ENCODE measurements around the gene SLC38A11. TPM values are rescaled to one million over a fixed set of nuclear protein-coding genes. Genes with fewer than 3 reads are reported as not detected.

The SLC38A11 gene
- polyA plus RNA-seq, 4 donors, result 0.22 to 22.8 (median 3.7) TPM

DNA sequence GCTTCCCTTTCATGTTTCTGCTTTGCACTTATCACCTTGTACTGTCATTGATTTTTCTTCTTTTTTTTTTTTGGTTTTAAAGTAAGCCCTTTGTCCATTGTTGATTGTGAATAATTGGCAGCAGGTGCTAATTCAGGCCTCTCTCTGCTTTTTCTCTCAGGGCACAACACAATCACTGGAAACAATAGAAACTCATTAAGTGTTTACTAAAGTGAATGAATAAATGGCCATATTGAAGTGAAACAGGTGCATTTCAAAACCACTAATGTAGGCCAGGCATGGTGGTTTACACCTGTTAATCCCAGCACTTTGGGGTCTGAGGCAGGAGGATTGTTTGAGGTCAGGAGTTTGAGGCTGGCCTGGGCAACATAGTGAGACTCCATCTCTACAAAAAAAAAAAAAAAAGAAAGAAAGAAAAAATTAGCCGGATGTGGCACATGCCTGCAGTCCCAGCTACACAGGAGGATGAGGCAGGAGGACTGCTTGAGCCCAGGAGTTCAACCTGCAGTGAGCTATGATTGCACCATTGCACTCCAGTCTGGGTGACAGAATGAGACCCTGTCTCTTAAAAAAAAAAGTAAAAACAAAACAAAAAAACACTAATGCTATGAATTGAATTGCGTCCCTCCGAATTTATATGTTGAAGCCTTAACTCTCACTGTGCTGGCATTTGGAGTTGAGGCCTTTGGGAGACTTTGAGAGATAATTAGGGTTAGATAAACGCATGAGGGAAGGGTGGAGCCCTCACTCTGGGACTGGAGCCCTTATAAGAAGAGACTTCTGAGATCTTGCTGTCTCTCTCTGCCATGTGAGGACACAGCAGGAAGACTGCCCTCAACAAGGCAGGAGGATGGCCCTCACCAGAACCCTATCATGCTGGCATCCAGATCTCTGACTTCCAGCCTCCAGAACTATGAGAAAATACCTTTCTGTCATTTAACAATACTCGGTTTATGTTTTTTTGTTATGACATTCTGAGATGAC, 19.9 kb downstream of the SLC38A11 start:
- Histone ChIP-seq H3K27me3 (ENCODE audit: control insufficient read depth in 3 of 3, insufficient read depth in 3 of 3, low read length in 3 of 3) (no peaks in the 10 kb centered on the region), H3K9me3 (ENCODE audit: control insufficient read depth in 2 of 2, insufficient read depth in 1 of 2, low read depth in 1 of 2, low read length in 1 of 2) (no peaks in the 10 kb centered on the region), H3K36me3 (ENCODE audit: control insufficient read depth in 3 of 3, insufficient read depth in 2 of 3, low read depth in 1 of 3, low read length in 3 of 3) (no peaks in the 10 kb centered on the region), H3K27ac (ENCODE audit: low read depth in 1 of 3, low read length in 2 of 3) (peak overlapping the region in 1 of 3 donors; percentile 64), H3K4me3 (ENCODE audit: low read depth in 1 of 3, low read length in 3 of 3) (no peak overlapping the region), H3K4me1 (ENCODE audit: control insufficient read depth in 3 of 3, insufficient read depth in 2 of 3, low read depth in 1 of 3, low read length in 2 of 3) (peaks cover 0 to 25% (median 0%) of the 10 kb centered on the region in 3 donors)
- FAIRE-seq, result no peak
- DNase-seq, result no peak
- WGBS, 3 donors, result 34 to 67% (median 52%) methylated on average over 5 of the region's 5 CpGs

DNA sequence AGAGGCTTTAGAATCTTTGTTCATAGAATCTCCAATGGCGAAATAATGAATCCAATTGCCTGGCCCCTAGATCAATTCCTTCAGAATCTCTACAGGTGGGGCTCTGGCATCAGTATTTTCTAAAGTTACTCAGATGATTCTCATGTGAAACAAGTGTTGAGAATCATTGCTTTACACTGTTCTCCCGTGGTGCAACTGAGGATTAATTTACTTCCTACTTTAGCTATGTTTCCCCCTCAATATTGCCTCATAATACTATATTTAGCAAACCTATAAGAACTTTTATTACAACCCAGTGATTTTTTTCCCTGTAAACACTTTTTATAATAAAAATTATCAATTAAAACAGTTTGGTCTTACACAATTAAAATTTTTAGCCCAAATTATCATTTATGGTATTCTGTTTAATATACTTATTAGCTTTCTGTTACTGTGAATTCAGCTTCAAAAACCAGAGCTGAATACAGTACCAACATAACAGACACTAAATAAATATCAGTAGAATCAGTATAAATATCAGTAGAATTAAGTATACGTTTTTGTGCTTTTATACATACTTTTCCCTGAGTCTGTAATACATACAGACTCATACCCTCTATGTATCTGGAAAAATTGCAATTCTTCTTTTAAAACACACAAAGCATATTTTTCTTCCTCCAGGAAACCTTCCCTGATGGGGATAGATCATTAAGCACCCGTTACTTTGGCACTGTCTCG, 20.8 kb downstream of the SLC38A11 start:
- Histone ChIP-seq H3K4me3 (ENCODE audit: low read depth in 1 of 3, low read length in 3 of 3) (no peak overlapping the region), H3K27ac (ENCODE audit: low read depth in 1 of 3, low read length in 2 of 3) (peak overlapping the region in 1 of 3 donors; percentile 41), H3K4me1 (ENCODE audit: control insufficient read depth in 3 of 3, insufficient read depth in 2 of 3, low read depth in 1 of 3, low read length in 2 of 3) (peaks cover 0 to 25% (median 0%) of the 10 kb centered on the region in 3 donors)

DNA sequence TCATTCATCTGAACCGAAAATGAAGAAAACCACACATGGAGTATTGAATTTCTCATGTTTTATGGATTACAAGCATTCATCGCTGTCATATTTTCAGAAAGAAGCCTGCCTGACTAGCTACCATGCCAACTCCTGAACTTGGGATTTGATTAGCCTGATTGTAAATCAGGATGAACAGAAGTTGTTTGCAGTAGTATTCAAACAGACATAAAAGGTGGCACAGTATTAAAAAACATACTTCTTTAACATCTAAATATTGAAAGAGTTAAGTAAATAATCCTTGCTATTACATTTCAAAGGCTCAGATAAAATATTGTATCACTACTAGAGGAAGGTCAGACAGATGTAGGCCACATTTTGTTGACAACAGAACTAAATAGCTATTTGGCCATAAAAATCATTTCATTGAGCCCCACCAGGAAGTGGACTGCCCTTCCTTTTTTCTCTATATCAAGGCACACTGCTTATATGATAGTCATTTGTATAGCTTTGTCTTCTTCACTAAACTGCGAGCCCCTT, 21.6 kb downstream of the SLC38A11 start:
- no peak for FAIRE-seq
- 29 to 57% (median 33%) methylated on average over 3 of the region's 3 CpGs for WGBS, 3 donors
- no peak for DNase-seq
- Histone ChIP-seq H3K36me3 (ENCODE audit: control insufficient read depth in 3 of 3, insufficient read depth in 2 of 3, low read depth in 1 of 3, low read length in 3 of 3) (no peaks in the 10 kb centered on the region), H3K4me1 (ENCODE audit: control insufficient read depth in 3 of 3, insufficient read depth in 2 of 3, low read depth in 1 of 3, low read length in 2 of 3) (peaks cover 0 to 25% (median 0%) of the 10 kb centered on the region in 3 donors), H3K4me3 (ENCODE audit: low read depth in 1 of 3, low read length in 3 of 3) (no peak overlapping the region), H3K9me3 (ENCODE audit: control insufficient read depth in 2 of 2, insufficient read depth in 1 of 2, low read depth in 1 of 2, low read length in 1 of 2) (no peaks in the 10 kb centered on the region), H3K27me3 (ENCODE audit: control insufficient read depth in 3 of 3, insufficient read depth in 3 of 3, low read length in 3 of 3) (no peaks in the 10 kb centered on the region), H3K27ac (ENCODE audit: low read depth in 1 of 3, low read length in 2 of 3) (peak overlapping the region in 1 of 3 donors; percentile 49)

More for the DNA sequence above, 20.8 kb downstream of the SLC38A11 start:
- Histone ChIP-seq H3K9me3 (ENCODE audit: control insufficient read depth in 2 of 2, insufficient read depth in 1 of 2, low read depth in 1 of 2, low read length in 1 of 2) (no peaks in the 10 kb centered on the region), H3K36me3 (ENCODE audit: control insufficient read depth in 3 of 3, insufficient read depth in 2 of 3, low read depth in 1 of 3, low read length in 3 of 3) (no peaks in the 10 kb centered on the region), H3K27me3 (ENCODE audit: control insufficient read depth in 3 of 3, insufficient read depth in 3 of 3, low read length in 3 of 3) (no peaks in the 10 kb centered on the region)
- WGBS, 3 donors, result 23 to 46% (median 32%) methylated on average over 5 of the region's 5 CpGs
- no peak for FAIRE-seq
- DNase-seq, result no peak

DNA sequence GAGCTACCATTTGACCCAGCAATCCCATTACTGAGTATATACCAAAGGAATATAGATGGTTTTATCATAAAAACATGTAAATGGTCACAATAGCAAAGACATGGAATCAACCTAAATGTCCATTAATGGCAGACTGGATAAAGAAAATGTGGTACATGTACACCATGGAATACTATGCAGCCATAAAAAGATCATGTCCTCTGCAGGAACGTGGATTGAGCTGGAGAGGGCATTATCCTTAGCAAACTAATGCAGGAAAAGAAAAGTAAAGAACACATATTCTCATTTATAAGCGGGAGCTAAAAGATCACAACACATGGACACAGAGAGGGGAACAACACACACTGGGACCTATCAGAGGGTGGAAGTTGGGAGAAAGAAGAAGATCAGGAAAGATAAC, 22.9 kb downstream of the SLC38A11 start:
- Histone ChIP-seq H3K27ac (ENCODE audit: low read depth in 1 of 3, low read length in 2 of 3) (no peak overlapping the region), H3K4me1 (ENCODE audit: control insufficient read depth in 3 of 3, insufficient read depth in 2 of 3, low read depth in 1 of 3, low read length in 2 of 3) (peaks cover 0 to 21% (median 0%) of the 10 kb centered on the region in 3 donors), H3K36me3 (ENCODE audit: control insufficient read depth in 3 of 3, insufficient read depth in 2 of 3, low read depth in 1 of 3, low read length in 3 of 3) (no peaks in the 10 kb centered on the region), H3K4me3 (ENCODE audit: low read depth in 1 of 3, low read length in 3 of 3) (no peak overlapping the region), H3K27me3 (ENCODE audit: control insufficient read depth in 3 of 3, insufficient read depth in 3 of 3, low read length in 3 of 3) (no peaks in the 10 kb centered on the region), H3K9me3 (ENCODE audit: control insufficient read depth in 2 of 2, insufficient read depth in 1 of 2, low read depth in 1 of 2, low read length in 1 of 2) (no peaks in the 10 kb centered on the region)
- DNase-seq, result no peak
- WGBS, 3 donors, result 84 to 89% (median 89%) methylated on average over 2 of the region's 2 CpGs
- FAIRE-seq, result no peak

DNA sequence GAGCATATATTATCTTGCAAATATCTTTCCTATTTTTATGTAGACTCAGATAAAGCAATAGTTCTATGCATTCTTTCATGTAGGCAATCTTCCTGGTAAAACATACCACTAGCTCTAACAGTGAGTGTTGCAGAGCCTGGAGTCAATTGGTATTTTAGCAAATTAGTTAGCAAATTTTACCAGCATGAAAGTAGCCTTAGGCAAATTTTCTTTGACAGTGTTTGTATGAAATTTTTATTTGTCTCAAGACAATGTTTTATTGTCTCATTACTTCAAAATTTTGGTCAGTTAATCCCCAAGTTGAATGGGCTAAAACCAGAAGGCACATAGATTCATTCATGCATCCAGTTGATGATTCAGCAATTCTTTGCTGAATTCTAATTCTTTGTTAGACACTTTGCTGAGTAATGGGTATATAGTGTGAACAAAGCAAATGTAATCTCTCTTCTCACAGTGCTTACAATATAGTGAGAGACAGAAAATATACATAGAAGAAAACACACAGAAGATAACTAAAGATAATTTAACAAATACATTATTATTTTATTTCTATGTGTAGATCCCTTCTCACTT, 27.1 kb downstream of the SLC38A11 start:
- no peaks in the 10 kb centered on the region for H3K27me3 ChIP-seq (ENCODE audit: control insufficient read depth in 3 of 3, insufficient read depth in 3 of 3, low read length in 3 of 3)
- H3K4me3 ChIP-seq (ENCODE audit: low read depth in 1 of 3, low read length in 3 of 3), result no peak overlapping the region
- no peaks in the 10 kb centered on the region for H3K9me3 ChIP-seq (ENCODE audit: control insufficient read depth in 2 of 2, insufficient read depth in 1 of 2, low read depth in 1 of 2, low read length in 1 of 2)
- H3K4me1 ChIP-seq (ENCODE audit: control insufficient read depth in 3 of 3, insufficient read depth in 2 of 3, low read depth in 1 of 3, low read length in 2 of 3), result no peaks in the 10 kb centered on the region
- no peaks in the 10 kb centered on the region for H3K36me3 ChIP-seq (ENCODE audit: control insufficient read depth in 3 of 3, insufficient read depth in 2 of 3, low read depth in 1 of 3, low read length in 3 of 3)
- FAIRE-seq (no peak), DNase-seq (no peak)
- no peak overlapping the region for H3K27ac ChIP-seq (ENCODE audit: low read depth in 1 of 3, low read length in 2 of 3)

DNA sequence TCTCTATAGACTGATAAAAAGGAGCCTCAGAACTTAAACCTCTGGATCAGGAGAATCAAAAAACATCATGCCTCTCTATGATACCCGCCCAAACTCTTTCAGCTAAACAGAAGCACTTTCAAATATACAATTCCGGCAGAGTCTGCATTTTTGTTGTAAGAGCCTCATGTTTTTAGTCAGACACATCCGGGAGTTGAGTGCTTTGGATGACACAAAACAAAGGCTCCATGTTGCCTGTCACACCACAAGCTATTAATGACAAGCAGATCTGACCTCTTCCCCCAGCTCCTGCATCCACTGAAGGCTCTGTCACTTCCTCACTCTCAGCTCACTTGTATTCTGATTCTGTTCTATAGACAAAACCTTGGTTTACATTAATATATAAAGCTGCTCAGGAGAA, 33.2 kb downstream of the SLC38A11 start:
- no peak overlapping the region for H3K27ac ChIP-seq (ENCODE audit: low read depth in 1 of 3, low read length in 2 of 3)
- WGBS, 3 donors, result 34 to 59% (median 45%) methylated on average over 3 of the region's 3 CpGs
- no peak for FAIRE-seq
- no peaks in the 10 kb centered on the region for H3K36me3 ChIP-seq (ENCODE audit: control insufficient read depth in 3 of 3, insufficient read depth in 2 of 3, low read depth in 1 of 3, low read length in 3 of 3)
- H3K9me3 ChIP-seq (ENCODE audit: control insufficient read depth in 2 of 2, insufficient read depth in 1 of 2, low read depth in 1 of 2, low read length in 1 of 2), result no peaks in the 10 kb centered on the region
- no peak overlapping the region for H3K4me3 ChIP-seq (ENCODE audit: low read depth in 1 of 3, low read length in 3 of 3)
- no peaks in the 10 kb centered on the region for H3K27me3 ChIP-seq (ENCODE audit: control insufficient read depth in 3 of 3, insufficient read depth in 3 of 3, low read length in 3 of 3)
- no peak for DNase-seq
- no peaks in the 10 kb centered on the region for H3K4me1 ChIP-seq (ENCODE audit: control insufficient read depth in 3 of 3, insufficient read depth in 2 of 3, low read depth in 1 of 3, low read length in 2 of 3)

DNA sequence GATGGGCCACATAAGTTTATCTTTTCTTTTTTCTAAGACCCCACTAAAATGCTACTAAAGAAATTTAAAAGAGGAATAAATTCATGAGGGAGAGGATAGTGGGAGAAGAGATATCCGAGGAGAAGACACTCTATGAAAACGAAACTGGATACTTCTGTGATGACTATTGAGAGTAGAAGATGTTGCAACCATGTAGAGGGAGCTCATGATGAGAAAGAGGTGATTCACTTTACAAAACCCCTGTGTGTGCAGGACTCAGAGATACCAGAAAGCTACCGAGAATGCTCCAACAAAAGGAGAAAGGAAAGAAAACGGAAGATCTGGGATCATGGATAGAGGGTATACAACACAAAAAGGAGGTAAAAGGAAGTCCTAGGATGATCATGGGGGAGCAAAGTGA, 34.9 kb downstream of the SLC38A11 start:
- Histone ChIP-seq H3K27ac (ENCODE audit: low read depth in 1 of 3, low read length in 2 of 3) (no peak overlapping the region), H3K4me1 (ENCODE audit: control insufficient read depth in 3 of 3, insufficient read depth in 2 of 3, low read depth in 1 of 3, low read length in 2 of 3) (no peaks in the 10 kb centered on the region), H3K36me3 (ENCODE audit: control insufficient read depth in 3 of 3, insufficient read depth in 2 of 3, low read depth in 1 of 3, low read length in 3 of 3) (no peaks in the 10 kb centered on the region), H3K9me3 (ENCODE audit: control insufficient read depth in 2 of 2, insufficient read depth in 1 of 2, low read depth in 1 of 2, low read length in 1 of 2) (no peaks in the 10 kb centered on the region), H3K27me3 (ENCODE audit: control insufficient read depth in 3 of 3, insufficient read depth in 3 of 3, low read length in 3 of 3) (no peaks in the 10 kb centered on the region), H3K4me3 (ENCODE audit: low read depth in 1 of 3, low read length in 3 of 3) (no peak overlapping the region)
- 64 to 75% (median 65%) methylated on average over 4 of the region's 4 CpGs for WGBS, 3 donors
- DNase-seq (no peak), FAIRE-seq (no peak)

DNA sequence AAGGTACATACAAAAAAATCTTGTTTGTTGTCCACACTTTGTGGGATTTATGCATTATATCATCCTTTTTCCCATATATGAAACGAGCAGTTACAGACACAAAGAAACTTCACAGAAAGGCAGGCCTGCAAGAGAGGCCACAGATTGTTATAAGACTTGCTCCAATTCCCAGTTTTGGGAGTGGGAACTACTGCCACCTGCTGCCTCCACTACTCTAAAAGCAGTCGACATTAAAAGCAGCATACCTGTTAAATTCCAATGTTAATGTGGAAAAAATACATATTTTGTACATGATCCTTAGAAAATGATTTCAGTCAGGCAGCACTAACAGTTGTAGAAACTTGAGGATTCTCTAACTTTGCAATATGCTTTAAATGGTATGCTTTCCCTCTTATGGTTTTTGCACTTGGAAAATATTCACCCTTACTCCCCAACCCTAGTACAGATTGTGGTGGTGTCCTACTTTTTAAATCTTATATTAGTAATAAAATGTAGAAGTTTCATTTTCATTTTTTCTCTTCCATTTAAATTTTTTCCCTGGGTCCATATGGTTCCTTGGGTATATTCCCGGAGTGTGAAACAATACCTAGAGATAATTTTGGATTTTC, 37.9 kb downstream of the SLC38A11 start:
- peaks cover 0 to 24% (median 3%) of the 10 kb centered on the region in 3 donors for H3K4me1 ChIP-seq (ENCODE audit: control insufficient read depth in 3 of 3, insufficient read depth in 2 of 3, low read depth in 1 of 3, low read length in 2 of 3)
- DNase-seq (peak; percentile 60 to 70), FAIRE-seq (no peak)
- H3K27me3 ChIP-seq (ENCODE audit: control insufficient read depth in 3 of 3, insufficient read depth in 3 of 3, low read length in 3 of 3), result no peaks in the 10 kb centered on the region
- no peak overlapping the region for H3K27ac ChIP-seq (ENCODE audit: low read depth in 1 of 3, low read length in 2 of 3)
- no peaks in the 10 kb centered on the region for H3K36me3 ChIP-seq (ENCODE audit: control insufficient read depth in 3 of 3, insufficient read depth in 2 of 3, low read depth in 1 of 3, low read length in 3 of 3)
- no peak overlapping the region for H3K4me3 ChIP-seq (ENCODE audit: low read depth in 1 of 3, low read length in 3 of 3)
- no peaks in the 10 kb centered on the region for H3K9me3 ChIP-seq (ENCODE audit: control insufficient read depth in 2 of 2, insufficient read depth in 1 of 2, low read depth in 1 of 2, low read length in 1 of 2)
- WGBS, 3 donors, result 32 to 41% (median 38%) methylated on average over 3 of the region's 3 CpGs
